H1 (cell line): ENCODE data around the gene PLPP2.

Source experiments
- CHD1 ChIP-seq: IDR thresholded peaks from 2 replicates; pipeline ENCODE4 v1.6.1; 2012; ENCODE audit warnings: low read depth, low read length, improper control_type of control experiment
- CREB1 ChIP-seq: IDR thresholded peaks from 2 replicates; pipeline ENCODE4 v1.6.1; 2012; ENCODE audit warnings: inconsistent platforms
- EGR1 ChIP-seq: IDR thresholded peaks from 2 replicates; pipeline ENCODE4 v1.6.1; 2011; ENCODE audit warnings: low read depth, low read length, borderline replicate concordance
- EZH2 ChIP-seq: fragments of 200-600 bp; sonication (generic); IDR thresholded peaks from 2 replicates; pipeline ENCODE4 v1.7.1; 2012; ENCODE audit warnings: low read depth, mild to moderate bottlenecking, moderate library complexity, low read length, inconsistent platforms; ENCODE audit not compliant: severe bottlenecking
- KDM5A ChIP-seq: fragments of 200-600 bp; IDR thresholded peaks from 2 replicates; pipeline ENCODE4 v1.7.1; 2012; ENCODE audit warnings: mild to moderate bottlenecking, low read length, inconsistent platforms, mixed read lengths
- POLR2A ChIP-seq, 2 experiments: IDR thresholded peaks; 1 replicate in 1 of 2; 2 replicates in 1 of 2; pipeline ENCODE4 v1.6.1; 2011; ENCODE audit warnings: low read depth in 2 of 2, low read length in 2 of 2, mild to moderate bottlenecking in 2 of 2; ENCODE audit errors: control extremely low read depth in 1 of 2
- POLR2AphosphoS5 ChIP-seq: IDR thresholded peaks from 2 replicates; pipeline ENCODE4 v1.6.1; 2011; ENCODE audit warnings: low read depth, low read length
- TBP ChIP-seq: IDR thresholded peaks from 2 replicates; pipeline ENCODE4 v1.6.1; 2011; ENCODE audit warnings: low read depth, low read length, improper control_type of control experiment
- ZNF274 ChIP-seq: IDR thresholded peaks from 2 replicates; pipeline ENCODE4 v1.7.0; 2012; ENCODE audit warnings: low read length, borderline replicate concordance; ENCODE audit errors: extremely low read depth
- TF ChIP-seq, protein P1 (sequence below), 3 experiments: IDR thresholded peaks; 1 replicate in 2 of 3; 2 replicates in 1 of 3; pipeline versions ENCODE4 v1.5.1 to v1.6.1; 2011; ENCODE audit warnings: low read length in 3 of 3, mild to moderate bottlenecking in 3 of 3, inconsistent platforms in 2 of 3, low read depth in 1 of 3, moderate library complexity in 1 of 3; ENCODE audit not compliant: insufficient read depth in 1 of 3; ENCODE audit errors: control extremely low read depth in 1 of 3
- TF ChIP-seq, protein P2 (sequence below): IDR thresholded peaks from 2 replicates; pipeline ENCODE4 v1.6.1; 2012; ENCODE audit warnings: inconsistent platforms
- TF ChIP-seq, protein P3 (sequence below): fragments of 300-600 bp; sonication (generic); IDR thresholded peaks from 2 replicates; pipeline ENCODE4 v1.7.1; 2012; ENCODE audit warnings: low read length, moderate library complexity, mild to moderate bottlenecking, inconsistent platforms; ENCODE audit not compliant: insufficient replicate concordance

DNA sequence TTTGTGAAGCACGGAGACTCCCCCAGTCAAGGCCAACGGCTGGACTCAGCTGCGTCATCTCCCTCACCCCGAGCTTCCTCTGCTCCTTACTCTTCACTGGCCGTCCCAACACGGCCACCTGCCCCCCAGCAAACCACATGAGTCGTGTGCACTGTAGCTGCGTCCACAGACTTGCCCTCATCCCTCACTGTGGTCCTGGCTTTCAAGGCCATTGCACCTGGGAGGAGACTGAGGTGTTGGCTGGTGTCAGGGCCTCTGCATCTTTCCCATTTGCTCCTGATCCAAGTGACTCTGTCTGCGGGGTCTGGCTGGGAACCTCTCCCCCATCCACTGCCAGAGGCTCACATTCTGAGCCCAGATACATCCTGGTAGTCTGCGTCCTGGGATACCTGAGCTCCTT, 11.5 kb downstream of the PLPP2 start:
- TF ChIP-seq TBP (no peak), EGR1 (no peak), CREB1 (no peak), POLR2AphosphoS5 (no peak; the same call in 1 of the 2 replicates), CHD1 (no peak), ZNF274 (no peak), POLR2A (IDR thresholded peaks at IDR 0.05; ENCODE audit: control extremely low read depth in 1 of 2, low read depth in 2 of 2, low read length in 2 of 2) (0 out of 3 replicates have a peak, but pooled peaks of 1 of the 2 experiments have one; percentile 33), EZH2 (no peak), KDM5A (no peak)
- TF ChIP-seq, protein P1, sequence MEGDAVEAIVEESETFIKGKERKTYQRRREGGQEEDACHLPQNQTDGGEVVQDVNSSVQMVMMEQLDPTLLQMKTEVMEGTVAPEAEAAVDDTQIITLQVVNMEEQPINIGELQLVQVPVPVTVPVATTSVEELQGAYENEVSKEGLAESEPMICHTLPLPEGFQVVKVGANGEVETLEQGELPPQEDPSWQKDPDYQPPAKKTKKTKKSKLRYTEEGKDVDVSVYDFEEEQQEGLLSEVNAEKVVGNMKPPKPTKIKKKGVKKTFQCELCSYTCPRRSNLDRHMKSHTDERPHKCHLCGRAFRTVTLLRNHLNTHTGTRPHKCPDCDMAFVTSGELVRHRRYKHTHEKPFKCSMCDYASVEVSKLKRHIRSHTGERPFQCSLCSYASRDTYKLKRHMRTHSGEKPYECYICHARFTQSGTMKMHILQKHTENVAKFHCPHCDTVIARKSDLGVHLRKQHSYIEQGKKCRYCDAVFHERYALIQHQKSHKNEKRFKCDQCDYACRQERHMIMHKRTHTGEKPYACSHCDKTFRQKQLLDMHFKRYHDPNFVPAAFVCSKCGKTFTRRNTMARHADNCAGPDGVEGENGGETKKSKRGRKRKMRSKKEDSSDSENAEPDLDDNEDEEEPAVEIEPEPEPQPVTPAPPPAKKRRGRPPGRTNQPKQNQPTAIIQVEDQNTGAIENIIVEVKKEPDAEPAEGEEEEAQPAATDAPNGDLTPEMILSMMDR (IDR thresholded peaks at IDR 0.05; ENCODE audit: control extremely low read depth in 1 of 3, insufficient read depth in 1 of 3, low read depth in 1 of 3, low read length in 3 of 3): no peak
- TF ChIP-seq, protein P2, sequence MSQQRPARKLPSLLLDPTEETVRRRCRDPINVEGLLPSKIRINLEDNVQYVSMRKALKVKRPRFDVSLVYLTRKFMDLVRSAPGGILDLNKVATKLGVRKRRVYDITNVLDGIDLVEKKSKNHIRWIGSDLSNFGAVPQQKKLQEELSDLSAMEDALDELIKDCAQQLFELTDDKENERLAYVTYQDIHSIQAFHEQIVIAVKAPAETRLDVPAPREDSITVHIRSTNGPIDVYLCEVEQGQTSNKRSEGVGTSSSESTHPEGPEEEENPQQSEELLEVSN: no peak
- TF ChIP-seq, protein P3, sequence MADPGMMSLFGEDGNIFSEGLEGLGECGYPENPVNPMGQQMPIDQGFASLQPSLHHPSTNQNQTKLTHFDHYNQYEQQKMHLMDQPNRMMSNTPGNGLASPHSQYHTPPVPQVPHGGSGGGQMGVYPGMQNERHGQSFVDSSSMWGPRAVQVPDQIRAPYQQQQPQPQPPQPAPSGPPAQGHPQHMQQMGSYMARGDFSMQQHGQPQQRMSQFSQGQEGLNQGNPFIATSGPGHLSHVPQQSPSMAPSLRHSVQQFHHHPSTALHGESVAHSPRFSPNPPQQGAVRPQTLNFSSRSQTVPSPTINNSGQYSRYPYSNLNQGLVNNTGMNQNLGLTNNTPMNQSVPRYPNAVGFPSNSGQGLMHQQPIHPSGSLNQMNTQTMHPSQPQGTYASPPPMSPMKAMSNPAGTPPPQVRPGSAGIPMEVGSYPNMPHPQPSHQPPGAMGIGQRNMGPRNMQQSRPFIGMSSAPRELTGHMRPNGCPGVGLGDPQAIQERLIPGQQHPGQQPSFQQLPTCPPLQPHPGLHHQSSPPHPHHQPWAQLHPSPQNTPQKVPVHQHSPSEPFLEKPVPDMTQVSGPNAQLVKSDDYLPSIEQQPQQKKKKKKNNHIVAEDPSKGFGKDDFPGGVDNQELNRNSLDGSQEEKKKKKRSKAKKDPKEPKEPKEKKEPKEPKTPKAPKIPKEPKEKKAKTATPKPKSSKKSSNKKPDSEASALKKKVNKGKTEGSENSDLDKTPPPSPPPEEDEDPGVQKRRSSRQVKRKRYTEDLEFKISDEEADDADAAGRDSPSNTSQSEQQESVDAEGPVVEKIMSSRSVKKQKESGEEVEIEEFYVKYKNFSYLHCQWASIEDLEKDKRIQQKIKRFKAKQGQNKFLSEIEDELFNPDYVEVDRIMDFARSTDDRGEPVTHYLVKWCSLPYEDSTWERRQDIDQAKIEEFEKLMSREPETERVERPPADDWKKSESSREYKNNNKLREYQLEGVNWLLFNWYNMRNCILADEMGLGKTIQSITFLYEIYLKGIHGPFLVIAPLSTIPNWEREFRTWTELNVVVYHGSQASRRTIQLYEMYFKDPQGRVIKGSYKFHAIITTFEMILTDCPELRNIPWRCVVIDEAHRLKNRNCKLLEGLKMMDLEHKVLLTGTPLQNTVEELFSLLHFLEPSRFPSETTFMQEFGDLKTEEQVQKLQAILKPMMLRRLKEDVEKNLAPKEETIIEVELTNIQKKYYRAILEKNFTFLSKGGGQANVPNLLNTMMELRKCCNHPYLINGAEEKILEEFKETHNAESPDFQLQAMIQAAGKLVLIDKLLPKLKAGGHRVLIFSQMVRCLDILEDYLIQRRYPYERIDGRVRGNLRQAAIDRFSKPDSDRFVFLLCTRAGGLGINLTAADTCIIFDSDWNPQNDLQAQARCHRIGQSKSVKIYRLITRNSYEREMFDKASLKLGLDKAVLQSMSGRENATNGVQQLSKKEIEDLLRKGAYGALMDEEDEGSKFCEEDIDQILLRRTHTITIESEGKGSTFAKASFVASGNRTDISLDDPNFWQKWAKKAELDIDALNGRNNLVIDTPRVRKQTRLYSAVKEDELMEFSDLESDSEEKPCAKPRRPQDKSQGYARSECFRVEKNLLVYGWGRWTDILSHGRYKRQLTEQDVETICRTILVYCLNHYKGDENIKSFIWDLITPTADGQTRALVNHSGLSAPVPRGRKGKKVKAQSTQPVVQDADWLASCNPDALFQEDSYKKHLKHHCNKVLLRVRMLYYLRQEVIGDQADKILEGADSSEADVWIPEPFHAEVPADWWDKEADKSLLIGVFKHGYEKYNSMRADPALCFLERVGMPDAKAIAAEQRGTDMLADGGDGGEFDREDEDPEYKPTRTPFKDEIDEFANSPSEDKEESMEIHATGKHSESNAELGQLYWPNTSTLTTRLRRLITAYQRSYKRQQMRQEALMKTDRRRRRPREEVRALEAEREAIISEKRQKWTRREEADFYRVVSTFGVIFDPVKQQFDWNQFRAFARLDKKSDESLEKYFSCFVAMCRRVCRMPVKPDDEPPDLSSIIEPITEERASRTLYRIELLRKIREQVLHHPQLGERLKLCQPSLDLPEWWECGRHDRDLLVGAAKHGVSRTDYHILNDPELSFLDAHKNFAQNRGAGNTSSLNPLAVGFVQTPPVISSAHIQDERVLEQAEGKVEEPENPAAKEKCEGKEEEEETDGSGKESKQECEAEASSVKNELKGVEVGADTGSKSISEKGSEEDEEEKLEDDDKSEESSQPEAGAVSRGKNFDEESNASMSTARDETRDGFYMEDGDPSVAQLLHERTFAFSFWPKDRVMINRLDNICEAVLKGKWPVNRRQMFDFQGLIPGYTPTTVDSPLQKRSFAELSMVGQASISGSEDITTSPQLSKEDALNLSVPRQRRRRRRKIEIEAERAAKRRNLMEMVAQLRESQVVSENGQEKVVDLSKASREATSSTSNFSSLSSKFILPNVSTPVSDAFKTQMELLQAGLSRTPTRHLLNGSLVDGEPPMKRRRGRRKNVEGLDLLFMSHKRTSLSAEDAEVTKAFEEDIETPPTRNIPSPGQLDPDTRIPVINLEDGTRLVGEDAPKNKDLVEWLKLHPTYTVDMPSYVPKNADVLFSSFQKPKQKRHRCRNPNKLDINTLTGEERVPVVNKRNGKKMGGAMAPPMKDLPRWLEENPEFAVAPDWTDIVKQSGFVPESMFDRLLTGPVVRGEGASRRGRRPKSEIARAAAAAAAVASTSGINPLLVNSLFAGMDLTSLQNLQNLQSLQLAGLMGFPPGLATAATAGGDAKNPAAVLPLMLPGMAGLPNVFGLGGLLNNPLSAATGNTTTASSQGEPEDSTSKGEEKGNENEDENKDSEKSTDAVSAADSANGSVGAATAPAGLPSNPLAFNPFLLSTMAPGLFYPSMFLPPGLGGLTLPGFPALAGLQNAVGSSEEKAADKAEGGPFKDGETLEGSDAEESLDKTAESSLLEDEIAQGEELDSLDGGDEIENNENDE: no peak
